Activated T-cell treated with anti-CD3 and anti-CD28 coated beads, Interleukin-2, amount 50 U/mL, for 4 hours (primary cell): Measurements from ENCODE around the gene MORN5. TPM values are rescaled to one million over a fixed set of nuclear protein-coding genes. Genes with fewer than 3 reads are reported as not detected.

Experiments
- ATAC-seq, 2 donors: fragments of 200-7000 bp; cut with Tn5 transposase; one replicate each; pipeline ENCODE4 v1.10.0; 2021
- DNase-seq: peaks from one replicate; pipeline ENCODE4 v3.0.0-alpha.2; 2020
- H3K27me3 Mint-ChIP-seq: one replicate; pipeline ENCODE4 v1.8.0; 2021; ENCODE audit warnings: low read depth, mixed read lengths
- H3K36me3 Mint-ChIP-seq: one replicate; pipeline ENCODE4 v1.8.0; 2022; ENCODE audit warnings: mixed read lengths; ENCODE audit not compliant: insufficient read depth
- H3K4me1 Mint-ChIP-seq: one replicate; pipeline ENCODE4 v1.8.0; 2021; ENCODE audit warnings: low read depth, mixed read lengths
- H3K4me3 Mint-ChIP-seq: one replicate; pipeline ENCODE4 v1.8.0; 2021; ENCODE audit warnings: mild to moderate bottlenecking, moderate library complexity, mixed read lengths
- H3K9me3 Mint-ChIP-seq: one replicate; pipeline ENCODE4 v1.8.0; 2021; ENCODE audit warnings: mixed read lengths
- total RNA-seq, 3 donors: library from RNA; stranded (reverse); gene quantifications; one replicate each; pipeline ENCODE4 v1.2.1, GENCODE V29; 2021

Gene MORN5
- total RNA-seq, 3 donors from 2014 or later: not detected

DNA sequence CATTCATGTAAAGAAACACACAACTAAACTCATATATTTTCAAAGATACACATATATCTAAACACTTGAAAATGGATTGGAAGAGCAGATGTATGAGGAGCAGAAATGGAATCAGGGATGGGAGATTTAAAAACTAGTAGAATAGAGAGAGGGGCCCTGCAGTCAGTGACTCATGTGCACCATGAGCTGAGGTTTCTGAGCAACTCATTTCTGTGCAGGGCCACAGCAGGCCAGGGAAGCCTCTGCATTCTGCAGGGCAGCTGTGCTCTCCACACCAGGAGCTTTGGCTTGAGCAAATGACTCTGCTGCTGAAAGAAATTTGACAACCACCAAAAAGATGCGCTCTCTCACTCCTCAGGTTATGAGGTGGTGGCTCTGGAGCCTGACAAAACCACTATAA, 41.9 kb downstream of the MORN5 start:
- no peaks in the 10 kb centered on the region for H3K36me3 Mint-ChIP-seq
- peaks cover 3% of the 10 kb centered on the region for H3K27me3 Mint-ChIP-seq
- no peaks in the 10 kb centered on the region for H3K4me1 Mint-ChIP-seq
- ATAC-seq (no peak), DNase-seq (no peak)
- no peak overlapping the region for H3K4me3 Mint-ChIP-seq
- H3K9me3 Mint-ChIP-seq: no peaks in the 10 kb centered on the region

DNA sequence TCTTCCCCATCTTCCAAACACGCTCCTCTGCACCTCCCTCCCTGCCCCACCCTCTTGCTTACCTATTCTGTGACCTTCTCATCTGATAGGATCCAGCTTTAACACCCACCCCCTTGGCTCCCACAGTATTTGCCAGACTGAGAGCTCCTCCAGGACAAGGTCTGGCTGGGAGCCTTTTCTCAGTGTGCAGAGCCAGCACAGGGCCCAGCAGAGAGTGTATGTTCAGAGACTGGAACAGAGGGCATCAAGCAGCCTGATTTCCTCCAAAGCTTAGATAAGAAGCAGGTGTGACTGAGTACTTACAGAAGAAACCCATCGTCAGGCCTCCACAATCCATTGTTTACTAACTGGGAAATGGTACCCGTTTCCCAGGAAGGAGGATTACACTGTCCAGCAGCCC, 42.4 kb downstream of the MORN5 start:
- H3K9me3 Mint-ChIP-seq: no peaks in the 10 kb centered on the region
- ATAC-seq (no peak), DNase-seq (no peak)
- peaks cover 5% of the 10 kb centered on the region for H3K27me3 Mint-ChIP-seq
- no peaks in the 10 kb centered on the region for H3K4me1 Mint-ChIP-seq
- H3K4me3 Mint-ChIP-seq: no peak overlapping the region
- no peaks in the 10 kb centered on the region for H3K36me3 Mint-ChIP-seq

DNA sequence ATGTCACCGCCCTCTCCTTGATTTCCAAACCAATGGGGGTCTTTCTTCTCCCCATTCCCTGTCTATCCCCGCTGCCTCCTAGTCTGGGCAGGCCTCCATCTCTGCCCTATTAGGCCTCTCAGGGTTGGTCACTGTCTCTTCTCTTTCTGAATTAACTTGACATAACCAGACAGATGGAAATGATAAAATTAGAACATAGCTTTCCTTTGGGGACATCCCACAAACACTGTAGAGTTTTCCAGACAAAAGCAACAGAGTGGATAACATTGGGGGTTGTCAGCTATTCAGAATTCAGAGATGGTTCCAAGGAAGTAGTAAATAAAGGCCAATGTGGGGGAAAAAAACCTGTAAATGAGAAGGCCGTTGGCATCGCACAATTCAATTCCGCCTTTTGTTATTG, 44.3 kb downstream of the MORN5 start:
- H3K36me3 Mint-ChIP-seq: no peaks in the 10 kb centered on the region
- DNase-seq (no peak), ATAC-seq (no peak)
- no peaks in the 10 kb centered on the region for H3K9me3 Mint-ChIP-seq
- H3K4me1 Mint-ChIP-seq: no peaks in the 10 kb centered on the region
- H3K27me3 Mint-ChIP-seq: peaks cover 15% of the 10 kb centered on the region
- no peak overlapping the region for H3K4me3 Mint-ChIP-seq

DNA sequence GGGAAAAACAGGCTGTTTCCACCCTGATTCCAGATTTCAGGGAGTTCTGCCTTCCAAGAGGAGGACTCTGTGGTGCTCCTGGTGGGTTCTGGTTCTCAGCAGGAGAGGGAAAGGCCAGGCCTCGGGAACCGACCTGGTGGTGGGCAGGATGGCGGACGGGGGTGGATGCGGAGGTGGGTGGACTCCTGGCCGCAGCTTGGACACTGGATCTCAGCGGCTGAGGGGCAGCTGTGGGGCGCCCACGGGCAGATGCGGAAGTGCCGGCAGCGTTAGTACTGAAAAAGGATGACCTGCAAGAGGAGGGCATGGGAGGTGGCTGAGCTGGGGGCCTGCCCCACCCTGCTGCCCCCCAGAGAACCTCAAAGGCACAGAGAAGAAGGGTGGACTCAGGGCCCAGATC, 44.8 kb downstream of the MORN5 start:
- Mint-ChIP-seq H3K9me3 (no peaks in the 10 kb centered on the region), H3K36me3 (no peaks in the 10 kb centered on the region), H3K27me3 (peaks cover 15% of the 10 kb centered on the region), H3K4me3 (no peak overlapping the region), H3K4me1 (no peaks in the 10 kb centered on the region)
- ATAC-seq (no peak), DNase-seq (no peak)

DNA sequence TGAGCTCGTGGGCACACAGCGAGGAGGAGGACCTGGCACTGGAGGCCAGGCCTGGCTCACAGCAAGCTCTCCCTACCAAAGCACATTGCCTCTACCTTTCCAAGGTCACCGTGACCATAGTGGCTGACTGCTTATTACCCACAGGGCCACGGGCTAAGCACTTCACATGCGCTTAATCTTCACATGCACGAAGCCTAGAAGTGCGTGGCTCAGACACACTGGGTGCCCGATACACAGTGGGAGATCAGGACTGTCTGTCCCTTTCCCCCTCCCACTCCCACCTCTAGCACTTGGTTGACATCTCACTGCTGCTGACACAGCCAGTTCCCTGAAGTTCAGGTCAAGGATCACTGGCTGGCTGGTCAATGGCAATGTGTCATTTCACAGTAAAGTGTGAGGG, 45.5 kb downstream of the MORN5 start:
- no peak for ATAC-seq
- peaks cover 17% of the 10 kb centered on the region for H3K27me3 Mint-ChIP-seq

DNA sequence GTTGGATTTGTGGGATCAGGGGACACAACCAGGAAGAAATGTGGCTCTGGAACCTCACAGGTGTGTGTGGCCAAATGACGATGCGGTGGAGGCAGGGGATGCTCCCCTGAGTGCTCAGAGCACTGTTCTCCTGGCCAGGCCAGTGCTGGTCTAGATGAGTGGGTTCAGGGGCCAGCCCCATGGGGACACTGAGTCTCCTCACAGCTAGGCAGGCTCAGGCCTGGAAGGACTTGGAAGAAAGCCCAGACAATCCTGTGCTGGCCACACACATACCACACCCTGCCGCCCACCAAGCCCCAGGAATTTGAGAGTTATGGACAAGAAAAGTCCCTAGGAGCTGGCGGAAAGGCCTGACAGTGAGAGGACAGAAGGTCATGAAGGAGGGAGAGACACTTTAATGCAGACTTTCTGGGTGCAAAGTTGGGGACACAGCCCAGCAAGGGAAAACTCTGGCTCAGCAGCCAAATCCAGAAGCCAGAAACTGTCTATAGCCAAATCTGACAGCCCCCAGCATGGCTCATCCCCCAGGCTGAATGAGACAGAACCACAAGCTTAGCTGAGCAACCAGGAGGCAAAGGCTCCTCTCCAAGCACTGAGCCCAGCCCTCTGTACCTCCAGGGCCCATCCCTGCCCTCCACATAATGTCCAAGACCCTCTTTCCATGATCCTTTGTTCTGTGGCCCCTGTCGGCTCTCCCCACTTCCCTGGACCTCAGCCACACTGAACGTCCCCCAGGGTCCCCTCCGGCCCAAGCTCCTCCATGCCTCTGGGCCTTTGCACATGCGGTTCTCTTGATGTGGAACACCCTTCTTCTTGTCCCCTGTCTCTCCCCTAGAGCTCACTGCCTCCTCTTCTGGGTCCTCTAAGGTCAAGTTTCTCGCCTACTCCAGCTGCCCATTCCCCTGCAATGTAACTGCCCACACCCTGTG, 46.7 kb downstream of the MORN5 start:
- DNase-seq (no peak), ATAC-seq (no peak)
- Mint-ChIP-seq H3K9me3 (no peaks in the 10 kb centered on the region), H3K27me3 (peaks cover 30% of the 10 kb centered on the region), H3K4me3 (no peak overlapping the region), H3K4me1 (no peaks in the 10 kb centered on the region), H3K36me3 (no peaks in the 10 kb centered on the region)

More for the DNA sequence above, 45.5 kb downstream of the MORN5 start:
- Mint-ChIP-seq H3K9me3 (no peaks in the 10 kb centered on the region), H3K4me3 (no peak overlapping the region), H3K4me1 (no peaks in the 10 kb centered on the region), H3K36me3 (no peaks in the 10 kb centered on the region)
- DNase-seq: no peak

DNA sequence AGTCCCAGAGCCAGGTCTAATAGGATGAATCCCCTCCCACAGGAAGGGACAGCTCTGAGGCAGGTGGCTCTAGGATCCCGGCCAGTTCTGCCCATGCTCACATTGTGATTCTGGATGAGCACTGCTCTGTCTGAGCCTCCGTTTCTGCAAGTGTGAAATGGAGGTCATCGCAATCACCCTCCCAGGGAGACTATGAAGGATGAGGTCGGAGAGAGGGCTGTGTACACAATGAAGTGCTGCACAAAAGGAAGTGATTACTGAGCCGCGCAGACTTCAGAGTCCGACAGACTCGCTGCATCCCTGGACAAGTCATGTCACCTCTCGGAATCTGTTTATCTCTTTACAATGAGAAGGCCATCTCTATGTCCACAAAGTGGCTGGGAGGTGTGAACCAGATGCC, 47.4 kb downstream of the MORN5 start:
- H3K4me1 Mint-ChIP-seq: no peaks in the 10 kb centered on the region
- H3K36me3 Mint-ChIP-seq: no peaks in the 10 kb centered on the region
- peaks cover 37% of the 10 kb centered on the region for H3K27me3 Mint-ChIP-seq
- ATAC-seq: no peak
- no peak overlapping the region for H3K4me3 Mint-ChIP-seq
- H3K9me3 Mint-ChIP-seq: no peaks in the 10 kb centered on the region
- DNase-seq: no peak

DNA sequence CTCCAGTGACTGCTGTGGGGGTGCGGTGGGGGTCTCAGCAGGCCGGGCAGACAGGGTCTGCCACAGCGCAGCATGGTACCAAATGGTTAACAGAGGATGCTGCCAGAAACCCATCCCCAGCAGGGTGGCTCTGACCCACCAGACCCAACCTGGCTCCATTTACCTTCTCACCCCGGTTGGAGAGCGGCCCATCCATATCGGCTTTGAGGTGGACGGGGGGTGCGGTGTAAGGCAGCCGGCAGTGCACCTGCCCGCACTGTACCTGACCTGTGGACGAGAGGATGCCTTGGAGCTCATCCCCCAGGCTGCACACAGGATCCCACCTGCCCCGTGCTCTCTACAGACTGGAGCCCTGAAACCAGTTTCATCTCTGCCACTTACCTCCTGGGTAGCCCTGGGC, 49.7 kb downstream of the MORN5 start:
- H3K4me3 Mint-ChIP-seq: no peak overlapping the region
- H3K9me3 Mint-ChIP-seq: no peaks in the 10 kb centered on the region
- ATAC-seq (no peak), DNase-seq (no peak)
- H3K36me3 Mint-ChIP-seq: no peaks in the 10 kb centered on the region
- H3K4me1 Mint-ChIP-seq: peaks cover 7% of the 10 kb centered on the region
- peaks cover 53% of the 10 kb centered on the region for H3K27me3 Mint-ChIP-seq

DNA sequence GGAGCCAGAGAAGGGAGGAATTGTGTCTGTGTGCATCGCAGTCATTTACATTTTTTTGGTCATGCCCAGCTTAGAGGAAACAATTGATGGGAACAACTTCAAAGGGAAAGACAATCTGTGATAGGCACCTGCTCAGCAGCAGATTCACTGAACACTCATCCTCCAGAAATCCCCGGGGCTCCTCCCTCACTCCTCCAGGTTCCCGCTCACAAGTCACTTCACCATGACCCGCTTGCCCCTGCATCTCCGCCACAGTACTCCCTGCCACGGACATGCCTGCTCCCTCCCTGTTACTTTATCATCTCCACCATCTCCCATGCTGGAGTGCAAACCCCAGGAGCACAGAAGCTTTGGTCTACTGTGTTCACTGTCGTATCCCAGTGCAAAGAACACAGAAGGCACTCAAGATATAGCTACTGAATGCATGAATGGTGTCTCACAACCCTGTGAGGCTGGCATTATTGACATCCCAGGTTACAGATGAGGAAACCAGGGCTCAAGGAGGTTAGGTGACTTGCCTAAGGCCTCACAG, 52.8 kb downstream of the MORN5 start:
- Mint-ChIP-seq H3K27me3 (peaks cover 70% of the 10 kb centered on the region), H3K9me3 (no peaks in the 10 kb centered on the region), H3K36me3 (no peaks in the 10 kb centered on the region), H3K4me3 (peak overlapping the region; percentile 29), H3K4me1 (peaks cover 7% of the 10 kb centered on the region)
- DNase-seq (no peak), ATAC-seq (no peak)

DNA sequence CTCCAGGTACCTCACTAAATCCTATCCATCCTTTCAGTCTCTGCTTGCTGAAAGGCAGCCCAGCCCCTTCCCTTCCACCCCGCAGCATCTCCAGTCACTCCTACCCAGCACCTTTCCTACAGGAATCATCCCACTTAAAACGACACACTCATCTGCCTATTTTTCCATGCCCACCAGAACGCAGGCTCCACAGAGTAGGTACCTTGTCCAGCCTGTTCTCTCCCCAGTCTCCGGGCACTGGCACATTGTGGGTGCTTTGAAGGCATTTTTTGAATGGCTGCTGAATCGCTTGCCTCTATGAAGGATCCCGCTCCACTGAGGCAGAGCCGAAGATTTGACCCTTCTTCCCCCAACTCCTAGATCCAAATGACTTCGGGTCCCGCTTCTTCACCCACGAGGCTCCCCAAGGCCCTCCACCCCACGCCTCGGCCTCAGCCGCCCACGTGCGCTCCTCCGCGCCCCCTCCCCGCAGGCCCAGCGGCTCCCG, 53.4 kb downstream of the MORN5 start:
- peaks cover 71% of the 10 kb centered on the region for H3K27me3 Mint-ChIP-seq
- no peak for ATAC-seq
- DNase-seq: no peak
- H3K9me3 Mint-ChIP-seq: no peaks in the 10 kb centered on the region
- H3K4me3 Mint-ChIP-seq: peak overlapping the region; percentile 29
- H3K36me3 Mint-ChIP-seq: no peaks in the 10 kb centered on the region
- H3K4me1 Mint-ChIP-seq: peaks cover 11% of the 10 kb centered on the region

DNA sequence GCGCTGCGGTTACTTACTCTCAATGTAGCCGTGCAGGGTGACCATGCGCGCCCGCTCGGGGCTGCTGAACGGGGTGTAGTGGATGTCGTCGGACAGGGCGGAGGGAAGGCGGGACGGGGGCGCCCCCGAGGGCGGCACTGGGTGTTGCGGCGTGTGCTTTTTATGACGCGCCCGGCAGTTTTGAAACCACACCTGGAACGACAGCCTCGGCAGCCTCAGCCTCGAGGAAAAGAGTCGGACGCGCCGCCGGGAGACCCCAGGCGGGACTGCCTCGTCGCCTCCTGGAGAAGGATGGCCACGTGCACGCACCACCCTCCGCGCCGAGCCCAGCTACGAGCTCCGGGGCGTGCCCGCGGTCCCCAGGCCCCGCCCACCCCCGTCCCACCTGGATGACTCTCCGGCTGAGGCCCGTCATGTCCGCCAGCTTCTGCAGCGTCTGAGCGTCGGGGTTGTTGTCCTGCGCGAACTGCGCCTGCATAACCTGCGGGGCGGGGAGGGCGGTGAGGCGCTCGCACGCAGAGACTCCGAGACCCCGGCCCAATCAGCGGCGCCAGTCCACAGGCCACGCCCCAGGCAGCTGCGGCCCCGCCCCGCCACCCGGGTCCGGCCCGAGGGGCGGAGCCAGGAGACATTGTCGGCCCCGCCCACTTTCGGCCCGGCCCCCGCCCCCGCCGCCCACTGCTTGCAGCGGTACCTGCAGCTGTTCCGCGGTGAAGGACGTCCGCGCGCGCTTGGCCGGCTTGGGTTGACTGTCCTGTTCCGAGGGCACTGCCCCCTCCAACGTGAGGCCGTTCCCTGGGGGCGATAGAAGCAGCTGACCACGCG, 54.1 kb downstream of the MORN5 start:
- Mint-ChIP-seq H3K9me3 (no peaks in the 10 kb centered on the region), H3K4me3 (peak overlapping the region; percentile 24), H3K27me3 (peaks cover 75% of the 10 kb centered on the region), H3K36me3 (no peaks in the 10 kb centered on the region), H3K4me1 (peaks cover 18% of the 10 kb centered on the region)
- ATAC-seq (peak; percentile 78 to 84), DNase-seq (peak; percentile 23)

DNA sequence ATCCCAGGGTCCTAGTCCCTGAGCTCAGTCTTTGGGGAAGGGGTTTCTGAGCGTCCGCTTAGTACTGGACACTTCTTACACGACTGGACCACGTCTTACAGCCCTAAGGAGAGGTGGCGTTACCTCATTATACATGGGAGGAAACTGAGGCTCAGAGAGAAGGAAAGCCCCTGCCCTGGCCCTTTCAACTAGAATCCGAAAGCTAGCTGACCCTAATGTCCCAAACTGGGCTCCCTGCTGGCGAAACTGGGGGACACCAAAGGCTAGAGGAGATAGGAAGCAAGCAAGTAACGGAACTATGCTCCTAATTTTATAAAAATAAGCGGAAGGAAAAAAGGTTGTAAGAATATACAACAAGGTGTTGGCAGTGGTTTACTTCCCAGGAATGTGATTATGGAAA, 54.8 kb downstream of the MORN5 start:
- Mint-ChIP-seq H3K4me1 (peaks cover 25% of the 10 kb centered on the region), H3K36me3 (no peaks in the 10 kb centered on the region), H3K9me3 (no peaks in the 10 kb centered on the region), H3K27me3 (peaks cover 82% of the 10 kb centered on the region), H3K4me3 (peak overlapping the region; percentile 40)
- ATAC-seq: no peak
- DNase-seq: no peak

DNA sequence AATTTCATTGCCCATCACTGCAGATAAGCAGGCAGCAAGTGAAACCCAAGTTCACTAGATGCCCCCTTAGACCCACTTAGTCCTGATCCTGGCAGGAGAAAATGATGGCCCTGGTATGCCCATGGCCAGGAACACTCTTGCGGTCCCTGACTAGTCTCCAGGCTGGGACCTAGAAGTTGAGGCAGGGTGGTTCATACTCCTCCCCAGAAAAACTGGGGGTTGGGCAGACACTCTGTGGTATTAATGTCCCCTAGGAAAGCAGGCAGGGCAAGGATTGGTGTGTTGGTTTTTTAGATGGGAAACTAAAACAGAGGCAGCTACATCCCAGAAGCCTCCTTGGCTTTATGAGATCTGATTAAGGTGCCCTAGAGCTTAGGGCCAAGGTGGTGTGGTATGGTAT, 56.0 kb downstream of the MORN5 start:
- peaks cover 31% of the 10 kb centered on the region for H3K4me1 Mint-ChIP-seq
- peaks cover 86% of the 10 kb centered on the region for H3K27me3 Mint-ChIP-seq
- ATAC-seq: no peak

DNA sequence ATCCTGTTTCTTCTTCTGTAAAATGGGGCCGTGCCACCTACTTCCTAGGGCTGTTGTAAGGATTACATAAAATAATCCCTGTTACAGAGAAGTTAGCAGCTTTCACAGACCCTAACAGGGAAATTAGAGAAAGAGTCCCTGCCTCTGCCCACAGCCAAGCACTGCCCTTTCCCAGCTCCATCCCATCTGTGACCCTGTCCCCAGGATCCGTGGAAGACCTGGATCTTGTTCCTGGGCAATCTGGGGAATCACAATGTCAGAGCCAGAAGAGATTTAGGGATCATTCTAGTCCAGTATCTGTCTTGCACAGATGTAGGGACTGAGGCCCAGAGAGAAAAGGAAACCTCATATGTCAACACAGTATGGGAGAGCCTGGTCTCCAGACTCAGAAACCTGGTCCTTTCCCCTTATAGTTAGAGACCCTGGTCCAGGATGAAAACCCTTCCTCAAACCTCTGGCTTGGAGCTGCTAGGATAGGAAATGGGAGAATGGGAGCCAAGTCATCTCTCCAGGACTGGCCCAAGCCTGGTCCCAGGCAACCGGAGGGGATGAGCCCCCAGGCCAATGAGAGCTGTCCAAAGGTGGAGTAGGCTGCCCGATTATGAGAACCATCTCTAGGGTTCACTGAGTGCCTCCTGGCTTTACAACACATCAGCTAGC, 56.6 kb downstream of the MORN5 start:
- Mint-ChIP-seq H3K4me1 (peaks cover 31% of the 10 kb centered on the region), H3K9me3 (no peaks in the 10 kb centered on the region), H3K4me3 (no peak overlapping the region), H3K36me3 (no peaks in the 10 kb centered on the region), H3K27me3 (peaks cover 84% of the 10 kb centered on the region)
- no peak for ATAC-seq
- DNase-seq: no peak

More for the DNA sequence above, 56.0 kb downstream of the MORN5 start:
- no peak overlapping the region for H3K4me3 Mint-ChIP-seq
- DNase-seq: no peak
- H3K36me3 Mint-ChIP-seq: no peaks in the 10 kb centered on the region
- H3K9me3 Mint-ChIP-seq: no peaks in the 10 kb centered on the region
